ENCODE measurements around the gene MYLK4. TPM values are rescaled to one million over a fixed set of nuclear protein-coding genes. Genes with fewer than 3 reads are reported as not detected.

Gene MYLK4
- total RNA-seq, 1 donor from 2014 or later = 0.23 TPM

DNA sequence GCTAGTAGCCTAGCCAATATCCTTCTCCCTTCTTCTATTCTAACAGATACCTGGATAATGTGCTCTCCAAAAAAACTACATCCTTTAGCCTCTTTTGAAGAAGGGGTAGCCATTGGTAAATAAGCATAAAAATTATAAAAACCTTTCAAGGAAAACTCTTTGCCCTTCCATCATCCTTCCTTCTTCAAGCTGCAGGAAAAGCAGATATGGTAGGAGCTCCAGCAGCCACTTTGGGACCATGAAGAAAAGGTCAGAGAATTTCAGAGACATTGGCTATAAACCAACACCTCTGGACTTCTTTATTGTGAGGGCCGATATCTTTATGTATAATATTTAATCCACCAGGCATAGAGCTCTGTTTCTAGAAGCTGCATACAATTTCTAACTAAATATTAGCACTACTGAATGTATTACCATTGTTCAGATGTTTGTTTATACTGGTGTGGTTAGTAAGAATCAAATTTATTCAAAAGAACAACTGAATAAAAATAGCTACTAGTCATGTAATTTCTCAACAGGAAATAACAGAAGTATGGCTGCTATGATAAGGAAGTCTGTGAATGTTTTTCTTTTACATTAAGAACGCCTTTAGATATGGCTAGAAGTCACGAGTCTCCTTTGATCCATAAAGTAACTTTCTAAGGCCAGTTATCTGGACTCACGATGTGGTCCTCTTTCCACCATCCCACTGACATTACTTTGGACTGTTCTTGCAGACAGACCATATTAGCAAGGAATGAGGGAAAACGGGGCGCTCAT lies 32.2 kb downstream of the MYLK4 start:
- Mint-ChIP-seq H3K27ac (no peak overlapping the region), H3K36me3 (ENCODE audit: low read depth) (no peaks in the 10 kb centered on the region), H3K4me3 (ENCODE audit: low read depth) (no peak overlapping the region)

GRCh38 chr6:2716936-2717700 lies 33.6 kb downstream of the MYLK4 start:
- intact Hi-C loops (cut with micrococcal nuclease) = no loop called here
- Mint-ChIP-seq H3K9me3 (peaks cover 3% of the 10 kb centered on the region), H3K27me3 (ENCODE audit: low read depth) (peaks cover 10% of the 10 kb centered on the region), H3K27ac (no peak overlapping the region), H3K4me1 (ENCODE audit: low read depth) (no peaks in the 10 kb centered on the region), H3K36me3 (ENCODE audit: low read depth) (no peaks in the 10 kb centered on the region), H3K4me3 (ENCODE audit: low read depth) (no peak overlapping the region)
- no peak for DNase-seq (ENCODE audit: low spot score)

More for the DNA sequence above, 32.2 kb downstream of the MYLK4 start:
- H3K4me1 Mint-ChIP-seq (ENCODE audit: low read depth) = no peaks in the 10 kb centered on the region
- peaks cover 10% of the 10 kb centered on the region for H3K27me3 Mint-ChIP-seq (ENCODE audit: low read depth)
- H3K9me3 Mint-ChIP-seq = no peaks in the 10 kb centered on the region
- intact Hi-C loops (cut with micrococcal nuclease) = no loop called here
- no peak for DNase-seq (ENCODE audit: low spot score)

- no peak for DNase-seq (ENCODE audit: low spot score)
- H3K4me1 Mint-ChIP-seq (ENCODE audit: low read depth) = no peaks in the 10 kb centered on the region
- H3K9me3 Mint-ChIP-seq = peaks cover 10% of the 10 kb centered on the region
- intact Hi-C loops (cut with micrococcal nuclease) = no loop called here
- H3K27me3 Mint-ChIP-seq (ENCODE audit: low read depth) = peaks cover 4% of the 10 kb centered on the region
- H3K4me3 Mint-ChIP-seq (ENCODE audit: low read depth) = no peak overlapping the region
- H3K27ac Mint-ChIP-seq = no peak overlapping the region
- H3K36me3 Mint-ChIP-seq (ENCODE audit: low read depth) = no peaks in the 10 kb centered on the region
These were observed 35.0 kb downstream of the MYLK4 start for GRCh38 chr6:2715737-2716136.

GRCh38 chr6:2714111-2714895 lies 36.4 kb downstream of the MYLK4 start:
- DNase-seq (ENCODE audit: low spot score) = no peak
- Mint-ChIP-seq H3K27me3 (ENCODE audit: low read depth) (peaks cover 2% of the 10 kb centered on the region), H3K36me3 (ENCODE audit: low read depth) (peaks cover 4% of the 10 kb centered on the region), H3K9me3 (peaks cover 19% of the 10 kb centered on the region), H3K27ac (no peak overlapping the region), H3K4me3 (ENCODE audit: low read depth) (no peak overlapping the region), H3K4me1 (ENCODE audit: low read depth) (no peaks in the 10 kb centered on the region)
- intact Hi-C loops (cut with micrococcal nuclease) = no loop called here

GRCh38 chr6:2713473-2714110 lies 37.1 kb downstream of the MYLK4 start:
- H3K36me3 Mint-ChIP-seq (ENCODE audit: low read depth) = peaks cover 4% of the 10 kb centered on the region
- H3K4me1 Mint-ChIP-seq (ENCODE audit: low read depth) = no peaks in the 10 kb centered on the region
- peaks cover 19% of the 10 kb centered on the region for H3K9me3 Mint-ChIP-seq
- no peaks in the 10 kb centered on the region for H3K27me3 Mint-ChIP-seq (ENCODE audit: low read depth)
- H3K4me3 Mint-ChIP-seq (ENCODE audit: low read depth) = no peak overlapping the region
- intact Hi-C loops (cut with micrococcal nuclease) = no loop called here
- no peak for DNase-seq (ENCODE audit: low spot score)
- no peak overlapping the region for H3K27ac Mint-ChIP-seq

GRCh38 chr6:2712102-2712501 lies 38.6 kb downstream of the MYLK4 start:
- no peak overlapping the region for H3K4me3 Mint-ChIP-seq (ENCODE audit: low read depth)
- H3K4me1 Mint-ChIP-seq (ENCODE audit: low read depth) = no peaks in the 10 kb centered on the region
- H3K36me3 Mint-ChIP-seq (ENCODE audit: low read depth) = peaks cover 4% of the 10 kb centered on the region
- no peak for DNase-seq (ENCODE audit: low spot score)
- H3K27ac Mint-ChIP-seq = no peak overlapping the region
- intact Hi-C loops (cut with micrococcal nuclease) = no loop called here
- peaks cover 2% of the 10 kb centered on the region for H3K27me3 Mint-ChIP-seq (ENCODE audit: low read depth)
- H3K9me3 Mint-ChIP-seq = peaks cover 19% of the 10 kb centered on the region

GRCh38 chr6:2710412-2710811 lies 40.3 kb downstream of the MYLK4 start:
- intact Hi-C loops (cut with micrococcal nuclease) = no loop called here
- peaks cover 4% of the 10 kb centered on the region for H3K36me3 Mint-ChIP-seq (ENCODE audit: low read depth)
- H3K4me1 Mint-ChIP-seq (ENCODE audit: low read depth) = no peaks in the 10 kb centered on the region
- H3K27ac Mint-ChIP-seq = no peak overlapping the region
- H3K9me3 Mint-ChIP-seq = peaks cover 19% of the 10 kb centered on the region
- no peak overlapping the region for H3K4me3 Mint-ChIP-seq (ENCODE audit: low read depth)
- no peak for DNase-seq (ENCODE audit: low spot score)
- peaks cover 2% of the 10 kb centered on the region for H3K27me3 Mint-ChIP-seq (ENCODE audit: low read depth)

DNA sequence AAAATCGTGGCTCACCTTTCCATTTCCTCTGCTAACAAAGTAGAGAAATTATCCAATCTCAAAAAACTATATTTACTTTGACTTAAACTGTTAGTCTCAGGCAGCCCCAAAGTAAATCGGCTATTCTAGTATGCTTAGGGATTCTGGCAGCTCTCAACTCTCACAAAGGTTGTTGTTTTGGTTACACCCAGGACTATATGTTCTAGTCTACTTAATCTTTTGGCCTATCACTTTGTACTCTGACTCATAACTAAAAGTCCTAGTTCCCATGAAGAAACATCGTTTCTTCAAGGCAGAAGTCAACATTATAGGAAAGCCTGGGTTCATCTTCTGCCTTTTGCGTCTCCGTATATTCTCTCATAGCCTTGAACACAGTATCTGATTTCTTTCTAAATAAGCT lies 42.3 kb downstream of the MYLK4 start:
- DNase-seq (ENCODE audit: low spot score) = no peak

DNA sequence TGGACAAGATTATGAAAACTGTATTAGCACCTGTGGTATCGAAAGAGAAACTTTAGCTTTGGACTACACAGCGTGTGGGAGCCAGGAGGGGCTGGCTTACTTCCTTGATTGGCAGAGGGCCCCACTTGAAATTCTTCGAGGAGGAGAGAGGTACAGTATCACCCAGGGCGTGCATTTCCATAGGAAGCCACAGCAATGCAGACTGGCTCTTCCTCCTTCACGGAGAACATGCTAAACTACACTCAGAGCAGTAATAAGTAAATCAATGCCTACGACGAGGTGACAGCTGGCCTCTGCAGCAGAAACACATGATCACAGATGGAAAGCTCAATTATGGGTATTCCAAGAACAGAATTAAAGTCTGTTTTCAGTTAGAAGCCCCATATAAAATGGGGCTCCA lies 44.2 kb downstream of the MYLK4 start:
- H3K4me3 Mint-ChIP-seq (ENCODE audit: low read depth) = no peak overlapping the region
- peaks cover 4% of the 10 kb centered on the region for H3K36me3 Mint-ChIP-seq (ENCODE audit: low read depth)
- DNase-seq (ENCODE audit: low spot score) = no peak
- H3K4me1 Mint-ChIP-seq (ENCODE audit: low read depth) = no peaks in the 10 kb centered on the region
- H3K9me3 Mint-ChIP-seq = peaks cover 16% of the 10 kb centered on the region
- peaks cover 2% of the 10 kb centered on the region for H3K27me3 Mint-ChIP-seq (ENCODE audit: low read depth)
- no peak overlapping the region for H3K27ac Mint-ChIP-seq
- intact Hi-C loops (cut with micrococcal nuclease) = no loop called here

More for the DNA sequence above, 42.3 kb downstream of the MYLK4 start:
- Mint-ChIP-seq H3K36me3 (ENCODE audit: low read depth) (peaks cover 4% of the 10 kb centered on the region), H3K4me1 (ENCODE audit: low read depth) (no peaks in the 10 kb centered on the region), H3K27ac (no peak overlapping the region), H3K9me3 (peaks cover 19% of the 10 kb centered on the region), H3K4me3 (ENCODE audit: low read depth) (no peak overlapping the region), H3K27me3 (ENCODE audit: low read depth) (peaks cover 2% of the 10 kb centered on the region)
- intact Hi-C loops (cut with micrococcal nuclease) = no loop called here

GRCh38 chr6:2705256-2705655 lies 45.5 kb downstream of the MYLK4 start:
- H3K27ac Mint-ChIP-seq = no peak overlapping the region
- peaks cover 2% of the 10 kb centered on the region for H3K27me3 Mint-ChIP-seq (ENCODE audit: low read depth)
- peaks cover 4% of the 10 kb centered on the region for H3K9me3 Mint-ChIP-seq
- intact Hi-C loops (cut with micrococcal nuclease) = no loop called here
- H3K36me3 Mint-ChIP-seq (ENCODE audit: low read depth) = peaks cover under 1% of the 10 kb centered on the region
- no peak overlapping the region for H3K4me3 Mint-ChIP-seq (ENCODE audit: low read depth)
- no peak for DNase-seq (ENCODE audit: low spot score)
- H3K4me1 Mint-ChIP-seq (ENCODE audit: low read depth) = no peaks in the 10 kb centered on the region

- DNase-seq (ENCODE audit: low spot score) = no peak
- Mint-ChIP-seq H3K9me3 (no peaks in the 10 kb centered on the region), H3K27ac (no peak overlapping the region), H3K4me3 (ENCODE audit: low read depth) (no peak overlapping the region), H3K36me3 (ENCODE audit: low read depth) (no peaks in the 10 kb centered on the region), H3K27me3 (ENCODE audit: low read depth) (peaks cover 5% of the 10 kb centered on the region), H3K4me1 (ENCODE audit: low read depth) (no peaks in the 10 kb centered on the region)
- intact Hi-C loops (cut with micrococcal nuclease) = no loop called here
These were observed 53.4 kb downstream of the MYLK4 start for GRCh38 chr6:2697291-2697690.

GRCh38 chr6:2695454-2696095 lies 55.1 kb downstream of the MYLK4 start:
- Mint-ChIP-seq H3K36me3 (ENCODE audit: low read depth) (no peaks in the 10 kb centered on the region), H3K27ac (no peak overlapping the region), H3K4me3 (ENCODE audit: low read depth) (no peak overlapping the region), H3K27me3 (ENCODE audit: low read depth) (peaks cover 5% of the 10 kb centered on the region), H3K4me1 (ENCODE audit: low read depth) (no peaks in the 10 kb centered on the region), H3K9me3 (no peaks in the 10 kb centered on the region)
- intact Hi-C loops (cut with micrococcal nuclease) = no loop called here
- no peak for DNase-seq (ENCODE audit: low spot score)
